T-cell (primary cell): ENCODE data around the gene ZNF740. TPM values are rescaled to one million over a fixed set of nuclear protein-coding genes. Genes with fewer than 3 reads are reported as not detected.

Experiments
- ATAC-seq, 4 experiments: fragments of 200-7000 bp in 3 of 4; fragments of 150-1000 bp in 1 of 4; cut with Tn5 transposase; replicated peaks in 1 of 4; 1 replicate in 3 of 4; 2 replicates in 1 of 4; pipeline ENCODE4 v1.10.0; 2021; ENCODE audit warnings: moderate library complexity in 3 of 4, mild to moderate bottlenecking in 2 of 4, moderate number of reproducible peaks in 1 of 4
- CTCF ChIA-PET, 2 donors: fragments of 300-600 bp; sonication (Branson Sonifier 250); formaldehyde crosslinking; loops; one replicate each; lab custom pipeline; 2022; ENCODE audit warnings: antibody characterized with exemption in 2 of 2; lab: Charles Lee
- POLR2A ChIA-PET, 2 donors: fragments of 300-600 bp; sonication (Branson Sonifier 250); formaldehyde crosslinking; loops; one replicate each; lab custom pipeline; 2022; ENCODE audit warnings: antibody characterized with exemption in 2 of 2; lab: Charles Lee
- DNase-seq, 35 experiments: peaks; one replicate each; pipeline versions ENCODE4 v3.0.0 to v3.0.0-alpha.2; 2013 to 2023
- H3K27ac ChIP-seq: one replicate; pipeline ENCODE4 v1.5.1; 2013; ENCODE audit warnings: low read length
- H3K27me3 ChIP-seq, 2 experiments: replicated peaks in 1 of 2; 1 replicate in 1 of 2; 2 replicates in 1 of 2; pipeline versions ENCODE4 v1.6.1 to v1.7.0; 2013; ENCODE audit warnings: low read length in 1 of 2, mixed read lengths in 1 of 2; ENCODE audit not compliant: control insufficient read depth in 2 of 2, insufficient read depth in 2 of 2; ENCODE audit errors: extremely low read depth in 1 of 2
- H3K36me3 ChIP-seq, 2 donors: 1 replicate in 1 of 2; 2 replicates in 1 of 2; pipeline versions ENCODE4 v1.6.1 to v1.7.0; 2013; ENCODE audit warnings: low read length in 1 of 2; ENCODE audit not compliant: control insufficient read depth in 2 of 2, insufficient read depth in 1 of 2; ENCODE audit errors: extremely low read depth in 1 of 2
- H3K4me1 ChIP-seq, 2 experiments: 1 replicate in 1 of 2; 2 replicates in 1 of 2; pipeline versions ENCODE4 v1.6.1 to v1.7.0; 2013; ENCODE audit warnings: low read length in 2 of 2, mixed read lengths in 1 of 2; ENCODE audit not compliant: insufficient read depth in 2 of 2, control insufficient read depth in 1 of 2; ENCODE audit errors: extremely low read depth in 1 of 2
- H3K4me3 ChIP-seq, 2 donors: 1 replicate in 1 of 2; 2 replicates in 1 of 2; pipeline versions ENCODE4 v1.5.1 to v1.7.0; 2013; ENCODE audit warnings: mild to moderate bottlenecking in 2 of 2, low read length in 1 of 2, moderate library complexity in 1 of 2; ENCODE audit not compliant: control insufficient read depth in 1 of 2; ENCODE audit errors: extremely low read depth in 1 of 2
- H3K9me3 ChIP-seq: 2 replicates; pipeline ENCODE4 v1.7.0; 2013
- H3K27ac Mint-ChIP-seq, 2 donors: one replicate each; pipeline ENCODE4 v1.8.0; 2020 to 2021; ENCODE audit warnings: mild to moderate bottlenecking in 2 of 2, mixed read lengths in 2 of 2
- H3K27me3 Mint-ChIP-seq, 2 donors: one replicate each; pipeline ENCODE4 v1.8.0; 2021 to 2022; ENCODE audit warnings: mixed read lengths in 2 of 2
- H3K36me3 Mint-ChIP-seq: one replicate; pipeline ENCODE4 v1.8.0; 2021; ENCODE audit warnings: mixed read lengths
- H3K4me1 Mint-ChIP-seq, 3 donors: one replicate each; pipeline ENCODE4 v1.8.0; 2020 to 2022; ENCODE audit warnings: mixed read lengths in 3 of 3, mild to moderate bottlenecking in 1 of 3
- H3K4me3 Mint-ChIP-seq, 3 donors: one replicate each; pipeline ENCODE4 v1.8.0; 2020 to 2022; ENCODE audit warnings: mild to moderate bottlenecking in 3 of 3, mixed read lengths in 3 of 3, moderate library complexity in 3 of 3
- H3K9me3 Mint-ChIP-seq, 3 donors: one replicate each; pipeline ENCODE4 v1.8.0; 2020 to 2022; ENCODE audit warnings: mixed read lengths in 3 of 3
- WGBS: methylation state at CpG from one replicate; pipeline ENCODE4 v1.1.5; 2013; ENCODE audit warnings: missing lambda C conversion rate; ENCODE audit not compliant: insufficient coverage; 5-methylcytosine and 5-hydroxymethylcytosine counted together
- total RNA-seq, 35 experiments: library from RNA in 6 of 35; stranded (reverse) in 6 of 35; fragments of 120-200 nt in 1 of 35; gene quantifications; one replicate each; pipeline versions ENCODE4 v1.2.1 to v1.2.4 and lab custom pipeline; 2013 to 2026

ZNF740 gene
- total RNA-seq, 5 donors from 2014 or later (not counting 1 experiment from before 2014, with no cell fraction given) = 36.4 to 94.2 (median 83.9) TPM

DNA sequence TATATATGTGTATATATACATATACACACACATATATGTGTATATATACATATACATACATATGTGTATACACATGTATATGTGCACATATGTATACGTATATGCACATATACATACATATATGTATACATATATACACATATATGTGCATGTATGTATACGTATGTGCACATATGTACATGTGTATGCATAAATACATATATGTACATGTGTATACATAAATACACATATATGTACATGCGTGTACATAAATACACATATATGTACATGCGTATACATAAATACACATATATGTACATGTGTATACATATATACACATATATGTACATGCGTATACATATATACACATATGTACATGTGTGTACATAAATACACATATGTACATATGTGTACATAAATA, 33.3 kb upstream of the ZNF740 start:
- peaks cover 0 to 2% of the 10 kb centered on the region in 2 experiments for H3K27me3 ChIP-seq
- Mint-ChIP-seq H3K4me1 (no peaks in the 10 kb centered on the region), H3K27ac (no peak overlapping the region), H3K36me3 (no peaks in the 10 kb centered on the region), H3K4me3 (no peak overlapping the region), H3K27me3 (no peaks in the 10 kb centered on the region), H3K9me3 (no peaks in the 10 kb centered on the region)
- no peaks in the 10 kb centered on the region for H3K9me3 ChIP-seq
- POLR2A ChIA-PET = no interaction called here
- H3K27ac ChIP-seq = no peak overlapping the region
- CTCF ChIA-PET = interaction anchor here in 1 of 2 donors (0.5 kb wide), 1 partner anchor 111 kb away, joined by 4 read pairs; no protein-coding TSS in a partner anchor
- no CpG with 5 or more reads among the region's 5 CpGs for WGBS
- no peak overlapping the region for H3K4me3 ChIP-seq
- ATAC-seq (no peak), DNase-seq (no peak)
- H3K4me1 ChIP-seq = no peaks in the 10 kb centered on the region
- no peaks in the 10 kb centered on the region for H3K36me3 ChIP-seq

GRCh38 chr12:53147653-53148052, 32.9 kb upstream of the ZNF740 start:
- Histone ChIP-seq H3K4me3 (no peak overlapping the region), H3K4me1 (no peaks in the 10 kb centered on the region), H3K27me3 (peaks cover 0 to 2% of the 10 kb centered on the region in 2 experiments), H3K27ac (no peak overlapping the region), H3K9me3 (no peaks in the 10 kb centered on the region), H3K36me3 (no peaks in the 10 kb centered on the region)
- Mint-ChIP-seq H3K4me1 (no peaks in the 10 kb centered on the region), H3K9me3 (no peaks in the 10 kb centered on the region), H3K4me3 (no peak overlapping the region), H3K27ac (no peak overlapping the region), H3K27me3 (no peaks in the 10 kb centered on the region), H3K36me3 (no peaks in the 10 kb centered on the region)
- no CpG with 5 or more reads among the region's 15 CpGs for WGBS
- CTCF ChIA-PET = interaction anchor here in 1 of 2 donors (0.6 kb wide), 1 partner anchor 288 kb away, joined by 5 read pairs; no protein-coding TSS in a partner anchor
- ATAC-seq (no peak), DNase-seq (no peak)
- POLR2A ChIA-PET = no interaction called here

DNA sequence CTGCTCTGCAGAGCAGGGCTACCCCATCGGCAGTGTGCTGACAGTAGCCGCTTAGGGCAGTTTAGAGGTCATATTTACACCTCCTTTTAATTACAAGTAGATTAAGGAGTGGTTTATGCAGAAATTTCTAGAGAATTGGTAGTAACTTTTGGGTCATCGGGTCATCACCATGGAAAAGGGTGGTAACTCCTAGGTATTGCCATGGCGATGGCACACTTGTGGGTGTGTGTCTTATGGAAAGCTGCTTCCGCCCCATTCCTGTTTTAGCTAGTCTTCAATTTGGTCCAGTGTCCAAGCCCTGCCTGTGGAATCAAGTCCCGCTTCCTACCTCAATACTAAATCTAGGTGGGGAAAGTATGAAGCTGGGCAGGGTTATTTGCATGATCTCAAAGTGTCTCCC, 29.5 kb upstream of the ZNF740 start:
- no peak for ATAC-seq
- ChIA-PET CTCF (interaction anchor here in 1 of 2 donors (1.0 kb wide), 1 partner anchor 144 kb away, joined by 3 read pairs; the partner anchor contains the start of gene PFDN5), POLR2A (no interaction called here)
- Histone ChIP-seq H3K9me3 (no peaks in the 10 kb centered on the region), H3K36me3 (no peaks in the 10 kb centered on the region), H3K4me1 (no peaks in the 10 kb centered on the region), H3K27me3 (peaks cover 0 to 2% of the 10 kb centered on the region in 2 experiments), H3K4me3 (no peak overlapping the region), H3K27ac (no peak overlapping the region)
- Mint-ChIP-seq H3K27ac (no peak overlapping the region), H3K4me1 (no peaks in the 10 kb centered on the region), H3K4me3 (no peak overlapping the region), H3K27me3 (no peaks in the 10 kb centered on the region), H3K36me3 (no peaks in the 10 kb centered on the region), H3K9me3 (no peaks in the 10 kb centered on the region)
- no peak for DNase-seq
- WGBS = 80% methylated on average over 1 of the region's 6 CpGs

- DNase-seq (no peak), ATAC-seq (no peak)
- H3K36me3 Mint-ChIP-seq = no peaks in the 10 kb centered on the region
- Histone ChIP-seq H3K4me1 (no peaks in the 10 kb centered on the region), H3K4me3 (no peak overlapping the region), H3K27ac (no peak overlapping the region), H3K27me3 (peaks cover 0 to 2% of the 10 kb centered on the region in 2 experiments), H3K9me3 (no peaks in the 10 kb centered on the region), H3K36me3 (no peaks in the 10 kb centered on the region)
- H3K4me1 Mint-ChIP-seq = no peaks in the 10 kb centered on the region
- no peaks in the 10 kb centered on the region for H3K9me3 Mint-ChIP-seq
- H3K27ac Mint-ChIP-seq = no peak overlapping the region
- ChIA-PET POLR2A (interaction anchor here (0.5 to 0.6 kb wide), 2 partner anchors 114 to 320 kb away, joined by 4 to 5 read pairs; no protein-coding TSS in a partner anchor), CTCF (no interaction called here)
- no peaks in the 10 kb centered on the region for H3K27me3 Mint-ChIP-seq
- no peak overlapping the region for H3K4me3 Mint-ChIP-seq
Observed at GRCh38 chr12:53152390-53152789, 28.1 kb upstream of the ZNF740 start.

GRCh38 chr12:53159195-53159839, 21.2 kb upstream of the ZNF740 start:
- peaks cover 0 to 9% of the 10 kb centered on the region in 2 experiments for H3K4me1 ChIP-seq
- POLR2A ChIA-PET = interaction anchor here in 1 of 2 donors (0.5 kb wide), 1 partner anchor 400 kb away, joined by 7 read pairs; no protein-coding TSS in a partner anchor
- no peaks in the 10 kb centered on the region for H3K9me3 ChIP-seq
- 12% methylated on average over 9 of the region's 14 CpGs for WGBS
- Mint-ChIP-seq H3K9me3 (no peaks in the 10 kb centered on the region), H3K4me1 (peaks cover 4 to 9% (median 5%) of the 10 kb centered on the region in 3 donors), H3K36me3 (no peaks in the 10 kb centered on the region), H3K27me3 (no peaks in the 10 kb centered on the region), H3K27ac (peak overlapping the region in 1 of 2 donors; percentile 49), H3K4me3 (no peak overlapping the region)
- CTCF ChIA-PET = interaction anchor here (0.6 to 2.6 kb wide), 27 partner anchors 11 to 262 kb away, joined by 3 to 19 read pairs (median 4); partner anchors contain the start of genes AAAS (in 1 of the 2), CSAD (in 1 of the 2), ESPL1 (in 1 of the 2) and ZNF740 (in 1 of the 2)
- DNase-seq = peak; percentile 69 to 93 (median 85)
- no peak overlapping the region for H3K4me3 ChIP-seq
- H3K36me3 ChIP-seq = peaks cover 0 to 3% of the 10 kb centered on the region in 2 donors
- peak; percentile 97 to 99 (median 97) for ATAC-seq
- no peaks in the 10 kb centered on the region for H3K27me3 ChIP-seq
- no peak overlapping the region for H3K27ac ChIP-seq

GRCh38 chr12:53160000-53160399, 20.5 kb upstream of the ZNF740 start:
- ChIA-PET POLR2A (interaction anchor here in 1 of 2 donors (0.7 kb wide), 1 partner anchor 50 kb away, joined by 3 read pairs; no protein-coding TSS in a partner anchor), CTCF (interaction anchor here (0.6 to 2.6 kb wide), 25 partner anchors 11 to 412 kb away, joined by 3 to 19 read pairs (median 4); partner anchors contain the start of genes AAAS (in 1 of the 2), CSAD (in 1 of the 2), ESPL1 (in 1 of the 2) and ZNF740 (in 1 of the 2))
- ATAC-seq (no peak), DNase-seq (no peak)
- WGBS = 92% methylated on average over 11 of the region's 16 CpGs
- Mint-ChIP-seq H3K9me3 (no peaks in the 10 kb centered on the region), H3K4me3 (no peak overlapping the region), H3K36me3 (no peaks in the 10 kb centered on the region), H3K27me3 (no peaks in the 10 kb centered on the region), H3K4me1 (peaks cover 4 to 9% (median 5%) of the 10 kb centered on the region in 3 donors), H3K27ac (no peak overlapping the region)
- H3K27ac ChIP-seq = no peak overlapping the region
- H3K36me3 ChIP-seq = peaks cover 0 to 3% of the 10 kb centered on the region in 2 donors
- H3K9me3 ChIP-seq = no peaks in the 10 kb centered on the region
- H3K4me3 ChIP-seq = no peak overlapping the region
- H3K4me1 ChIP-seq = peaks cover 0 to 9% of the 10 kb centered on the region in 2 experiments
- no peaks in the 10 kb centered on the region for H3K27me3 ChIP-seq
